MM.1S (cell line): Measurements from ENCODE around the gene PRKCA.

Experiments used
- EZH2 ChIP-seq: fragments of 300-600 bp; sonication (generic); optimal IDR thresholded peaks from 2 replicates; pipeline ENCODE3; 2017; ENCODE audit warnings: low read depth, mild to moderate bottlenecking, antibody characterized with exemption, low read length, mixed read lengths
- EZH2phosphoT487 ChIP-seq: fragments of 300-600 bp; sonication (generic); IDR thresholded peaks from 2 replicates; pipeline ENCODE4 v1.6.1; 2018; ENCODE audit warnings: antibody characterized with exemption, low read length
- TF ChIP-seq, protein P1 (sequence below): fragments of 300-600 bp; sonication (generic); IDR thresholded peaks from 2 replicates; pipeline ENCODE4 v1.5.1; 2016; ENCODE audit warnings: antibody characterized with exemption, low read length, mixed read lengths

DNA sequence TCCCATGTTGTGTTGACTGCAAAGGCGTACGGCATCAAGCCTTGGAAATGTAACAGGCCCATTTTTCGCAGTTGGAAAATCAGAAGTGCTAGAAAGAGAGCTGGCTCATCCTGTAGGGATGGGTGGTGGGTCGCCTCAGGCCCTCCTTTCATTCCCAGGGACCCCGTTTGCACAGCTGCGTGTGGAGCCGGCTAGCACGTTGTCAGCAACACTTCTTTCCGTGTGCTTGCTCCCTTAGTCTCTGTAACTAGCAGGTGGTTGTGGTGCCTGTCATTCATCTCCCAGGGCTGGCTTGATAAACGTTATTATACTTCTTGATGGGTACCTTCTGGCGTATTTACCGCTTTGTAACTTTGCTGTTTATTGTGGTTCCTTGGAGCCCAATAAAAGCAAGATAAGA is 293.5 kb downstream of the PRKCA start:
- TF ChIP-seq EZH2 (no peak), EZH2phosphoT487 (no peak)
- TF ChIP-seq, protein P1, sequence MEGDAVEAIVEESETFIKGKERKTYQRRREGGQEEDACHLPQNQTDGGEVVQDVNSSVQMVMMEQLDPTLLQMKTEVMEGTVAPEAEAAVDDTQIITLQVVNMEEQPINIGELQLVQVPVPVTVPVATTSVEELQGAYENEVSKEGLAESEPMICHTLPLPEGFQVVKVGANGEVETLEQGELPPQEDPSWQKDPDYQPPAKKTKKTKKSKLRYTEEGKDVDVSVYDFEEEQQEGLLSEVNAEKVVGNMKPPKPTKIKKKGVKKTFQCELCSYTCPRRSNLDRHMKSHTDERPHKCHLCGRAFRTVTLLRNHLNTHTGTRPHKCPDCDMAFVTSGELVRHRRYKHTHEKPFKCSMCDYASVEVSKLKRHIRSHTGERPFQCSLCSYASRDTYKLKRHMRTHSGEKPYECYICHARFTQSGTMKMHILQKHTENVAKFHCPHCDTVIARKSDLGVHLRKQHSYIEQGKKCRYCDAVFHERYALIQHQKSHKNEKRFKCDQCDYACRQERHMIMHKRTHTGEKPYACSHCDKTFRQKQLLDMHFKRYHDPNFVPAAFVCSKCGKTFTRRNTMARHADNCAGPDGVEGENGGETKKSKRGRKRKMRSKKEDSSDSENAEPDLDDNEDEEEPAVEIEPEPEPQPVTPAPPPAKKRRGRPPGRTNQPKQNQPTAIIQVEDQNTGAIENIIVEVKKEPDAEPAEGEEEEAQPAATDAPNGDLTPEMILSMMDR: no peak
